GM12878 (cell line): ENCODE data around the gene CHRDL2. TPM values are rescaled to one million over a fixed set of nuclear protein-coding genes. Genes with fewer than 3 reads are reported as not detected.

ENCODE experiments used
- ATAC-seq: fragments of 200-7000 bp; cut with Tn5 transposase; 3 replicates; pipeline ENCODE4 v1.9.1; 2020; ENCODE audit warnings: mild to moderate bottlenecking, moderate library complexity
- BruUV-seq: library from RNA; stranded (reverse); fragments of 400-500 nt; replicated peaks from 2 replicates; lab custom pipeline; 2021; lab: Mats Ljungman, UMichigan
- CTCF ChIA-PET: fragments of 300-600 bp; sonication (Branson Sonifier 250); formaldehyde crosslinking; extraction: SDS; loops from one replicate; lab custom pipeline; 2021; ENCODE audit warnings: inconsistent platforms; lab: Yijun Ruan, JAX
- POLR2A ChIA-PET: fragments of 350-600 bp; formaldehyde crosslinking; extraction: SDS; loops from one replicate; lab custom pipeline; 2021; ENCODE audit warnings: inconsistent platforms; lab: Charles Lee
- RAD21 ChIA-PET: fragments of 300-600 bp; sonication (Branson Sonifier 250); formaldehyde crosslinking; loops from one replicate; lab custom pipeline; 2023; ENCODE audit warnings: antibody characterized with exemption; ENCODE audit not compliant: unreplicated experiment; lab: Charles Lee
- SMC1A ChIA-PET: fragments of 300-600 bp; sonication (Branson Sonifier 250); formaldehyde crosslinking; loops from one replicate; lab custom pipeline; 2023; ENCODE audit not compliant: unreplicated experiment, uncharacterized antibody; lab: Charles Lee
- DNase-seq: peaks from one replicate; pipeline ENCODE4 v3.0.0-alpha.2; 2011; ENCODE audit warnings: low read depth, low spot score
- FAIRE-seq: peaks from 3 replicates; lab custom pipeline; 2011; peaks lifted over from hg19 to GRCh38; lab: Jason Lieb, UNC
- H2AFZ ChIP-seq: 2 replicates; pipeline ENCODE4 v1.6.0; 2011; ENCODE audit warnings: low read depth, low read length, control low read depth; ENCODE audit not compliant: control insufficient read depth
- H3K27ac ChIP-seq: 2 replicates; pipeline ENCODE4 v1.5.1; 2011; ENCODE audit warnings: control low read depth; ENCODE audit not compliant: control insufficient read depth, insufficient read depth
- H3K27me3 ChIP-seq, 2 experiments: replicated peaks in 1 of 2; 2 replicates each; pipeline versions ENCODE4 v1.6.0 to v1.6.1; 2011; ENCODE audit warnings: low read length in 1 of 2; ENCODE audit not compliant: control insufficient read depth in 2 of 2, insufficient read depth in 2 of 2
- H3K36me3 ChIP-seq, 2 experiments: 2 replicates each; pipeline ENCODE4 v1.5.1; 2011; ENCODE audit warnings: low read length in 1 of 2; ENCODE audit not compliant: control insufficient read depth in 2 of 2, insufficient read depth in 2 of 2
- H3K4me1 ChIP-seq: 2 replicates; pipeline ENCODE4 v1.6.1; 2011; ENCODE audit warnings: mild to moderate bottlenecking, low read length, moderate library complexity, mixed read lengths; ENCODE audit not compliant: control insufficient read depth, insufficient read depth
- H3K4me2 ChIP-seq: 2 replicates; pipeline ENCODE4 v1.6.0; 2011; ENCODE audit warnings: control low read depth; ENCODE audit not compliant: control insufficient read depth, insufficient read depth
- H3K4me3 ChIP-seq: fragments of 200-600 bp; sonication (generic); 2 replicates; pipeline ENCODE4 v1.5.1; 2016
- H3K79me2 ChIP-seq: 2 replicates; pipeline ENCODE4 v1.6.0; 2011; ENCODE audit warnings: low read length; ENCODE audit not compliant: control insufficient read depth, insufficient read depth
- H3K9ac ChIP-seq: 2 replicates; pipeline ENCODE4 v1.8.0; 2011; ENCODE audit warnings: low read length, control low read depth, mixed read lengths; ENCODE audit not compliant: control insufficient read depth, insufficient read depth
- H3K9me3 ChIP-seq: replicated peaks from 3 replicates; pipeline ENCODE4 v1.5.1; 2011; ENCODE audit warnings: mild to moderate bottlenecking, low read length; ENCODE audit not compliant: control insufficient read depth, insufficient read depth
- H4K20me1 ChIP-seq: 2 replicates; pipeline ENCODE4 v1.6.0; 2011; ENCODE audit not compliant: control insufficient read depth, insufficient read depth
- CBFB ChIP-seq: IDR thresholded peaks from 2 replicates; pipeline ENCODE4 v1.6.1; 2016; ENCODE audit warnings: antibody characterized with exemption, low read depth
- CREM ChIP-seq: IDR thresholded peaks from 2 replicates; pipeline ENCODE4 v1.6.1; 2014; ENCODE audit warnings: antibody characterized with exemption, low read depth
- DPF2 ChIP-seq: fragments of 450-650 bp; IDR thresholded peaks from 2 replicates; pipeline ENCODE4 v1.6.1; 2017; ENCODE audit warnings: mild to moderate bottlenecking
- ESRRA ChIP-seq: IDR thresholded peaks from 2 replicates; pipeline ENCODE4 v1.6.1; 2012; ENCODE audit warnings: mild to moderate bottlenecking, low read length, improper control_type of control experiment
- GABPA ChIP-seq: IDR thresholded peaks from 2 replicates; pipeline ENCODE4 v1.6.1; 2014; ENCODE audit warnings: antibody characterized with exemption, low read depth, mild to moderate bottlenecking, inconsistent platforms
- HDGF ChIP-seq: fragments of 450-650 bp; IDR thresholded peaks from 2 replicates; pipeline ENCODE4 v1.6.1; 2016; ENCODE audit warnings: antibody characterized with exemption
- IKZF2 ChIP-seq, 2 experiments: fragments of 450-650 bp; IDR thresholded peaks; 2 replicates each; pipeline ENCODE4 v1.6.1; 2017; ENCODE audit warnings: mild to moderate bottlenecking in 2 of 2, moderate library complexity in 2 of 2
- JUNB ChIP-seq: IDR thresholded peaks from 2 replicates; pipeline ENCODE4 v1.6.1; 2016; ENCODE audit warnings: antibody characterized with exemption, mild to moderate bottlenecking
- KAT2A ChIP-seq: conservative IDR thresholded peaks from 2 replicates; pipeline ENCODE4 v1.6.1; 2011; ENCODE audit warnings: low read depth, low read length; ENCODE audit not compliant: control insufficient read depth
- MYB ChIP-seq: fragments of 150-350 bp; IDR thresholded peaks from 2 replicates; pipeline ENCODE4 v1.6.1; 2014; ENCODE audit warnings: mild to moderate bottlenecking, low read depth, low read length, borderline replicate concordance
- NBN ChIP-seq: fragments of 450-650 bp; IDR thresholded peaks from 2 replicates; pipeline ENCODE4 v1.6.1; 2016
- NFIC ChIP-seq: IDR thresholded peaks from 2 replicates; pipeline ENCODE4 v1.6.1; 2012; ENCODE audit warnings: low read depth, mild to moderate bottlenecking, inconsistent platforms, low read length, moderate library complexity
- RUNX3 ChIP-seq: IDR thresholded peaks from 2 replicates; pipeline ENCODE4 v1.6.1; 2012; ENCODE audit warnings: low read length, inconsistent platforms
- SMARCA5 ChIP-seq: fragments of 450-650 bp; IDR thresholded peaks from 2 replicates; pipeline ENCODE4 v1.6.1; 2017; ENCODE audit warnings: mild to moderate bottlenecking
- TARDBP ChIP-seq: IDR thresholded peaks from 2 replicates; pipeline ENCODE4 v1.6.1; 2016; ENCODE audit warnings: borderline replicate concordance
- WGBS: methylation state at CpG from one replicate; pipeline ENCODE4 v1.1.6; 2016; ENCODE audit warnings: low lambda C conversion rate; ENCODE audit not compliant: insufficient replicate concordance, insufficient coverage; ENCODE audit errors: missing lambda C conversion rate; 5-methylcytosine and 5-hydroxymethylcytosine counted together
- in situ Hi-C: fragments of 300-500 bp; cut with MboI; formaldehyde crosslinking; loops from 9 replicates; pipeline ENCODE4 v1.14.3; 2018; ENCODE audit warnings: mixed read lengths
- intact Hi-C: fragments of 100-400 bp; cut with micrococcal nuclease; formaldehyde crosslinking; loops from one replicate; pipeline ENCODE4 v1.14.2; 2022; ENCODE audit not compliant: unreplicated experiment
- polyA plus RNA-seq, 11 experiments: library from polyadenylated mRNA; depleted of rRNA in 4 of 11; unstranded in 6 of 11; stranded (reverse) in 5 of 11; fragments of >200 nt; fragmentation: Nextera tagmentation in 4 of 11; fragmentation: Illumina TruSeq in 1 of 11; extraction: Ambion mirVana in 4 of 11; extraction: Trizol in 1 of 11; gene quantifications; 1 replicate in 1 of 11; 2 replicates in 10 of 11; pipeline versions ENCODE4 v1.2.1 to v1.2.3, GENCODE V29; 2011 to 2016; ENCODE audit warnings: inconsistent platforms in 2 of 11, missing spikeins in 2 of 11, low read depth in 1 of 11
- total RNA-seq, 4 experiments: library from RNA; depleted of rRNA in 3 of 4; stranded (reverse); fragments of >200 nt in 3 of 4; fragmentation: Illumina TruSeq in 1 of 4; extraction: Trizol in 1 of 4; gene quantifications; 2 replicates each; pipeline versions ENCODE4 v1.2.1 to v1.2.3, GENCODE V29; 2013 to 2021
- TF ChIP-seq, protein P1 (sequence below): IDR thresholded peaks from 2 replicates; pipeline ENCODE4 v1.6.1; 2011; ENCODE audit warnings: low read depth, mild to moderate bottlenecking, low read length, moderate library complexity, borderline replicate concordance; ENCODE audit errors: extremely low read depth
- TF ChIP-seq, protein P2 (sequence below): IDR thresholded peaks from 2 replicates; pipeline ENCODE4 v1.6.1; 2012; ENCODE audit warnings: low read length, inconsistent platforms

Gene CHRDL2
- total and polyA plus RNA-seq, 10 of the 15 experiments (the other 5 are each of a cell fraction or from before 2014, with no cell fraction given), result not detected

DNA sequence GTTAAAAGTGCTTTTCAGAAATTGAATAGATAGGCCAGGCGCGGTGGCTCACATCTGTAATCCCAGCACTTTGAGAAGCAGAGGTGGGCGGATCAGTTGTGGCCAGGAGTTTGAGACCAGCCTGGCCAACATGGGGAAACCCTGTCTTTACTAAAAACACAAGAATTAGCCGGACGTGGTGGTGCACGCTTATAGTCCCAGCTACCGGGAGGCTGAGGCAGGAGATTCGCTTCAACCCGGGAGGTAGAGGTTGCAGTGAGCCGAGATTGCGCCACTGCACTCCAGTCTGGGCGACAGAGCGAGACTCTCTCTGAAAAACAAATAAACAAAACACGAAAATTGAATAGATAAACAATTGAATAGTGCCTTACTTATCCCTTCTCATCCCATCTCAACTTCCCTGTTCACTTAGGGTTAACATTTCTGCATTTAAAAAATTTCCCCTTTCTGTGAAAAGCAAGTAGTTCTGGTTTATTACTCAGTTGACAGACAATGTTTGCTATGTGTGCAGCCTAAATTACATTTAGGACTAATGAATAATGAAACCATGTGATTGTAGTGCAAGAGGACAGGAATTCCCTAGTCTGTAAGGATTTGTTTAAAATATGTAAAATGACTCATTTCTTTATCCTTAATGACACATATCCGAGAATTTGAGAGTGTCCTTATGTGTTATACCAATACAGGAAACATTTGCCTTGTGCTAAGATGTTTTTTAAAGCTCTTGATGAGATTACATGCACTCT, 23.5 kb upstream of the CHRDL2 start:
- Histone ChIP-seq H3K4me3 (peak overlapping the region; percentile 29; the same call in 1 of the 2 replicates), H3K9me3 (peaks cover 3% of the 10 kb centered on the region; the same call in 1 of the 3 replicates), H3K79me2 (peaks cover 57% of the 10 kb centered on the region), H3K4me2 (peak overlapping the region; percentile 51), H3K36me3 (no peaks in the 10 kb centered on the region)
- POLR2A ChIA-PET, result interaction anchor here (0.6 to 1.8 kb wide), 3 partner anchors 13 to 69 kb away, joined by 4 to 9 read pairs (median 9); no protein-coding TSS in a partner anchor
- peak; percentile 70 for ATAC-seq
- WGBS, result 24% methylated on average over 15 of the region's 15 CpGs
- CTCF ChIA-PET, result interaction anchor here (0.6 to 1.5 kb wide), 5 partner anchors 9 to 117 kb away, joined by 3 to 4 read pairs (median 4); no protein-coding TSS in a partner anchor
- RAD21 ChIA-PET, result interaction anchor here (0.6 to 2.3 kb wide), 4 partner anchors 13 to 29 kb away, joined by 3 to 8 read pairs (median 4); no protein-coding TSS in a partner anchor
- no TSS peak for BruUV-seq
- TF ChIP-seq TARDBP (no peak), MYB (no peak), CBFB (0 out of 2 replicates have a peak, but pooled peaks have one; percentile 36), ESRRA (no peak), CREM (0 out of 2 replicates have a peak, but pooled peaks have one; percentile 16), DPF2 (no peak), HDGF (0 out of 2 replicates have a peak, but pooled peaks have one; percentile 35), NFIC (peak; percentile 33; the same call in 1 of the 2 replicates), KAT2A (no peak), IKZF2 (IDR thresholded peaks at IDR 0.05) (peak; percentile 28 to 40; a peak in 3 of 4 replicates), GABPA (no peak), NBN (peak; percentile 49; the same call in 1 of the 2 replicates), JUNB (peak; percentile 70), SMARCA5 (no peak), RUNX3 (peak; percentile 54)
- TF ChIP-seq, protein P1, sequence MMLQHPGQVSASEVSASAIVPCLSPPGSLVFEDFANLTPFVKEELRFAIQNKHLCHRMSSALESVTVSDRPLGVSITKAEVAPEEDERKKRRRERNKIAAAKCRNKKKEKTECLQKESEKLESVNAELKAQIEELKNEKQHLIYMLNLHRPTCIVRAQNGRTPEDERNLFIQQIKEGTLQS, result no peak
- TF ChIP-seq, protein P2, sequence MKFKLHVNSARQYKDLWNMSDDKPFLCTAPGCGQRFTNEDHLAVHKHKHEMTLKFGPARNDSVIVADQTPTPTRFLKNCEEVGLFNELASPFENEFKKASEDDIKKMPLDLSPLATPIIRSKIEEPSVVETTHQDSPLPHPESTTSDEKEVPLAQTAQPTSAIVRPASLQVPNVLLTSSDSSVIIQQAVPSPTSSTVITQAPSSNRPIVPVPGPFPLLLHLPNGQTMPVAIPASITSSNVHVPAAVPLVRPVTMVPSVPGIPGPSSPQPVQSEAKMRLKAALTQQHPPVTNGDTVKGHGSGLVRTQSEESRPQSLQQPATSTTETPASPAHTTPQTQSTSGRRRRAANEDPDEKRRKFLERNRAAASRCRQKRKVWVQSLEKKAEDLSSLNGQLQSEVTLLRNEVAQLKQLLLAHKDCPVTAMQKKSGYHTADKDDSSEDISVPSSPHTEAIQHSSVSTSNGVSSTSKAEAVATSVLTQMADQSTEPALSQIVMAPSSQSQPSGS, result 0 out of 2 replicates have a peak, but pooled peaks have one; percentile 28
- TF ChIP-seq, all 136 proteins: peak for 9
- Histone ChIP-seq H3K4me1 (peaks cover 17% of the 10 kb centered on the region), H3K27ac (no peak overlapping the region), H3K27me3 (no peaks in the 10 kb centered on the region), H4K20me1 (no peaks in the 10 kb centered on the region), H3K9ac (no peak overlapping the region), H2AFZ (no peak overlapping the region)
- SMC1A ChIA-PET, result interaction anchor here (0.7 to 1.4 kb wide), 4 partner anchors 14 to 156 kb away, joined by 3 to 5 read pairs (median 3); no protein-coding TSS in a partner anchor
- FAIRE-seq, result no peak
- in situ Hi-C loops, result no loop called here
- peak; percentile 20 for DNase-seq
- intact Hi-C loops, result loop anchor here (2.0 kb wide), 1 partner anchor 14 kb away; no protein-coding TSS in a partner anchor
